ENCODE measurements around the gene SERTAD3. TPM values are rescaled to one million over a fixed set of nuclear protein-coding genes. Genes with fewer than 3 reads are reported as not detected.
"Not testable (repeated sequence)": the region's sequence is repeated elsewhere in the genome, so short reads cannot be mapped to it uniquely, and the experiment has no call there.

SERTAD3 gene
- total and polyA plus RNA-seq, 4 donors: 28.9 to 37.5 (median 33.8) TPM

DNA sequence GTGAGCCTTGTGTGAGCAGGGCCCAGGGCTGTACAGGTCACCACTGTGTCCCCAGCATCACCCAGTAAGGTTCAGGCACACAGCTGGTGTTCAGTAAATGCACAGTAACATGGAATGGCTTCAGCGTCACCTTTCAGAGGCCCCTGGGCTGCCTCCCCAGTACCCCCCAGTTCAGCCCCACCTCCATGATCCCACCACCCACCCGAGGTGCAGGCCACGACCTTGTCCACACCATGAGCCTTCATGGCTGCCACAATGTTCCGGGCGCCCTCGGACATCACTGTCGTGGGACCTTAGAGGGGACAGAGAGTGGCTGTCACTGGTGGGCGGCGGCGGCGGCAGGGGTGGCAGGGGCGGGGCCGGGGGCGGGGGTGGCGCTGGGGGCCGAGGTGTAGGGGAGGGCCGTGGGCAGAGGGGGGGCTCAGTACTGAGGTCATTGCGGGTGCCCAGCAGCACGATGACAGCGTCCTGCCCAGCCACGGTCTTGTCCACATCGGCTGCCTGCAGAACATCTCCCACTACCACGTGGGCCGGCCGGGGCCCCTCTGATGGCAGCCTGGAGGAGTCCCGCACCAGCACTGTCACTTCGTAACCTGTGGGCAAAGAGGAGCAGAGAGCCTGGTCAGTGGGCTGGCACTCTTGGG is 13.9 kb upstream of the SERTAD3 start:
- peaks cover 0 to 11% (median 0%) of the 10 kb centered on the region in 4 donors for H3K36me3 ChIP-seq (ENCODE audit: control insufficient read depth in 4 of 4, insufficient read depth in 4 of 4, low read length in 4 of 4)

DNA sequence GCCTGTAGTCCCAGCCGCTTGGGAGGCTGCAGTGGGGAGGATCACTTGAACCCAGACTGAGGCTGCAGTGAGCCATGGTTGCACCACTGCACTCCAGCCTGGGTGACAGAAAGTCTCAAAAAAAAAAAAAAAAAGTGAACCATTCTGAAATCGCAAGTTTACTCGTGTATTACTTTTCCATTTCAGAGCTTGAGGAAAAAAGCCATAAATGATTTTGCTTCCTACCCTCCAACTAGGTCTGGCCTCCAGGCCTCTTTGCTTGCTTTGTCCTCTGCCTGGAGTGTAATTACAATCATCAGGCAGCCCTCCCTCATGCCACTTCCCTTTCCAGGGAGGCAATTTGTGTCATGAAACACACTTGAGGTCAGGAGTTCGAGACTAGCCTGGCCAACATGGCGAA is 12.9 kb upstream of the SERTAD3 start:
- no peak overlapping the region for H3K9ac ChIP-seq (ENCODE audit: insufficient read depth in 1 of 2, low read length in 2 of 2)
- no peak for DNase-seq
- TF ChIP-seq, protein P1, sequence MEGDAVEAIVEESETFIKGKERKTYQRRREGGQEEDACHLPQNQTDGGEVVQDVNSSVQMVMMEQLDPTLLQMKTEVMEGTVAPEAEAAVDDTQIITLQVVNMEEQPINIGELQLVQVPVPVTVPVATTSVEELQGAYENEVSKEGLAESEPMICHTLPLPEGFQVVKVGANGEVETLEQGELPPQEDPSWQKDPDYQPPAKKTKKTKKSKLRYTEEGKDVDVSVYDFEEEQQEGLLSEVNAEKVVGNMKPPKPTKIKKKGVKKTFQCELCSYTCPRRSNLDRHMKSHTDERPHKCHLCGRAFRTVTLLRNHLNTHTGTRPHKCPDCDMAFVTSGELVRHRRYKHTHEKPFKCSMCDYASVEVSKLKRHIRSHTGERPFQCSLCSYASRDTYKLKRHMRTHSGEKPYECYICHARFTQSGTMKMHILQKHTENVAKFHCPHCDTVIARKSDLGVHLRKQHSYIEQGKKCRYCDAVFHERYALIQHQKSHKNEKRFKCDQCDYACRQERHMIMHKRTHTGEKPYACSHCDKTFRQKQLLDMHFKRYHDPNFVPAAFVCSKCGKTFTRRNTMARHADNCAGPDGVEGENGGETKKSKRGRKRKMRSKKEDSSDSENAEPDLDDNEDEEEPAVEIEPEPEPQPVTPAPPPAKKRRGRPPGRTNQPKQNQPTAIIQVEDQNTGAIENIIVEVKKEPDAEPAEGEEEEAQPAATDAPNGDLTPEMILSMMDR (IDR thresholded peaks at IDR 0.05; ENCODE audit: control extremely low read depth, extremely low read depth): no peak
- no peak for ATAC-seq (ENCODE audit: insufficient read depth, low FRiP score)
- H3K27me3 ChIP-seq (ENCODE audit: control insufficient read depth in 3 of 3, insufficient read depth in 3 of 3, low read length in 2 of 3): no peaks in the 10 kb centered on the region
- peaks cover 0 to 11% (median 0%) of the 10 kb centered on the region in 4 donors for H3K36me3 ChIP-seq (ENCODE audit: control insufficient read depth in 4 of 4, insufficient read depth in 4 of 4, low read length in 4 of 4)
- no peaks in the 10 kb centered on the region for H3K9me3 ChIP-seq (ENCODE audit: control insufficient read depth in 4 of 4, insufficient read depth in 3 of 4, low read length in 3 of 4)
- H3K27ac ChIP-seq (ENCODE audit: low read depth in 1 of 2, low read length in 1 of 2): no peak overlapping the region
- no peak overlapping the region for H3K4me3 ChIP-seq
- H3K4me1 ChIP-seq (ENCODE audit: control insufficient read depth in 5 of 5, insufficient read depth in 5 of 5, low read length in 5 of 5): peaks cover 0 to 3% (median 0%) of the 10 kb centered on the region in 5 donors
- 89 to 90% methylated on average over 5 of the region's 5 CpGs for WGBS, 2 donors

More for the DNA sequence above, 13.9 kb upstream of the SERTAD3 start:
- ATAC-seq (ENCODE audit: insufficient read depth, low FRiP score) (no peak), DNase-seq (no peak)
- WGBS, 2 donors: 92 to 94% methylated on average over 27 of the region's 27 CpGs
- Histone ChIP-seq H3K4me1 (ENCODE audit: control insufficient read depth in 5 of 5, insufficient read depth in 5 of 5, low read length in 5 of 5) (peaks cover 0 to 3% (median 0%) of the 10 kb centered on the region in 5 donors), H3K9me3 (ENCODE audit: control insufficient read depth in 4 of 4, insufficient read depth in 3 of 4, low read length in 3 of 4) (no peaks in the 10 kb centered on the region), H3K4me3 (no peak overlapping the region), H3K9ac (ENCODE audit: insufficient read depth in 1 of 2, low read length in 2 of 2) (no peak overlapping the region), H3K27ac (ENCODE audit: low read depth in 1 of 2, low read length in 1 of 2) (no peak overlapping the region), H3K27me3 (ENCODE audit: control insufficient read depth in 3 of 3, insufficient read depth in 3 of 3, low read length in 2 of 3) (no peaks in the 10 kb centered on the region)
- TF ChIP-seq, protein P1 (IDR thresholded peaks at IDR 0.05; ENCODE audit: control extremely low read depth, extremely low read depth): no peak

DNA sequence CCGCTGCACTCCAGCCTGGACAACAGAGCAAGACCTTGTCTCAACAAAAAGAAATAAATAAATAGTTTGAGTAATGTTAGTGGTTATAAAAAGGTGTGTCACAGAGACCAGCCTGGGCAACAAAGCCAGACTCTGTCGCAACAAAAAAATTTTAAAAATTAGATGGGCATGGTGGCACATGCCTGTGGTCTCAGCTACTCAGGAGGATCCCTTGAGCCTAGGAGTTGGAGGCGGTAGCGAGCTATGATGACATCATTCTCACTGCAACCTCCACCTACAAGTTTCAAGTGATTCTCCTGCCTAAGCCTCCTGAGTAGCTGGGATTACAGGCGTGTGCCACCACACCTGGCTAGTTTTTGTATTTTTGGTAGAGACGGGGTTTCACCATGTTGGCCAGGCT is 9.8 kb upstream of the SERTAD3 start:
- not testable (repeated sequence) for H3K9ac ChIP-seq (ENCODE audit: insufficient read depth in 1 of 2, low read length in 2 of 2); H3K27ac ChIP-seq (ENCODE audit: low read depth in 1 of 2, low read length in 1 of 2); H3K4me1 ChIP-seq (ENCODE audit: control insufficient read depth in 5 of 5, insufficient read depth in 5 of 5, low read length in 5 of 5); H3K27me3 ChIP-seq (ENCODE audit: control insufficient read depth in 3 of 3, insufficient read depth in 3 of 3, low read length in 2 of 3); H3K4me3 ChIP-seq; DNase-seq; H3K9me3 ChIP-seq (ENCODE audit: control insufficient read depth in 4 of 4, insufficient read depth in 3 of 4, low read length in 3 of 4); ATAC-seq (ENCODE audit: insufficient read depth, low FRiP score)
- H3K36me3 ChIP-seq (ENCODE audit: control insufficient read depth in 4 of 4, insufficient read depth in 4 of 4, low read length in 4 of 4): peaks cover 0 to 13% (median 8%) of the 10 kb centered on the region in 4 donors
- WGBS, 2 donors: 95 to 96% methylated on average over 6 of the region's 6 CpGs

DNA sequence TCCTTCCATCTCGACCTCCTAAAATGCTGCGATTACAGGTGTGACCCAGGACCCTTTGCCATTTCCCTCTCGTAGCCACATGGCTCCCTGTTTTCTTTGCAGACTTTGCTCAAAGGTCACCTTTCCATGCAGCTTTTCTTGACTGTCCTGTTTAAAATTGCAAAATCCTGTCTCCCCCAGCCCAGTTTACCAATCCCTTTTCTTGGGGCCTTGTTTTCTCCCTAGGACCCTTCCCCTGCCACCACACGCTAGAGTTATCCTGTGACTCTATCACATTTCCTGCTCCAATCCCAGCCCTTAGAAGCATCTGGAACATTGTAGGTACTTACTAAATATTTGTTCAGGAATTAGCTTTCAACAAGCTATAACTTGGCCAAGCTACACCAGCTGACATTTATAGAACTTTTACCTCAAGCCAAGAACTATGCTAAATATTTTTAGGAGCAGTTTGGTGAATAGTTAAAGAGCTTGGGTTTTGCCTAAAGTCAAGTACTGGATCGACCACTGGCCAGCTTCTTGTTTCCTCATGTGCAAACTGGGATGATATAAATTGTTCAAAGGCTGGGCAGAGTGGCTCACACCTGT is 9.1 kb upstream of the SERTAD3 start:
- TF ChIP-seq, protein P1 (IDR thresholded peaks at IDR 0.05; ENCODE audit: control extremely low read depth, extremely low read depth): no peak
- WGBS, 2 donors: 88 to 89% methylated on average over 5 of the region's 5 CpGs
- DNase-seq (no peak), ATAC-seq (ENCODE audit: insufficient read depth, low FRiP score) (no peak)
- no peaks in the 10 kb centered on the region for H3K4me1 ChIP-seq (ENCODE audit: control insufficient read depth in 5 of 5, insufficient read depth in 5 of 5, low read length in 5 of 5)
- H3K4me3 ChIP-seq: no peak overlapping the region
- no peak overlapping the region for H3K27ac ChIP-seq (ENCODE audit: low read depth in 1 of 2, low read length in 1 of 2)
- H3K36me3 ChIP-seq (ENCODE audit: control insufficient read depth in 4 of 4, insufficient read depth in 4 of 4, low read length in 4 of 4): peaks cover 0 to 11% (median 9%) of the 10 kb centered on the region in 4 donors
- no peaks in the 10 kb centered on the region for H3K9me3 ChIP-seq (ENCODE audit: control insufficient read depth in 4 of 4, insufficient read depth in 3 of 4, low read length in 3 of 4)
- no peaks in the 10 kb centered on the region for H3K27me3 ChIP-seq (ENCODE audit: control insufficient read depth in 3 of 3, insufficient read depth in 3 of 3, low read length in 2 of 3)
- H3K9ac ChIP-seq (ENCODE audit: insufficient read depth in 1 of 2, low read length in 2 of 2): no peak overlapping the region

All from lung (tissue), 12 donors.